BJ (cell line): ENCODE measurements around the gene KNL1. TPM values are rescaled to one million over a fixed set of nuclear protein-coding genes. Genes with fewer than 3 reads are reported as not detected.

Experiments
- CTCF ChIA-PET: fragments of 350-600 bp; formaldehyde crosslinking; extraction: SDS; loops from one replicate; lab custom pipeline; 2021; ENCODE audit warnings: antibody characterized with exemption, inconsistent platforms; lab: Yijun Ruan, JAX
- POLR2A ChIA-PET: fragments of 300-600 bp; sonication (Branson Sonifier 250); formaldehyde crosslinking; extraction: SDS; loops from one replicate; lab custom pipeline; 2021; ENCODE audit warnings: antibody characterized with exemption; lab: Charles Lee
- DNase-seq: peaks from one replicate; pipeline ENCODE4 v3.0.0-alpha.2; 2011; ENCODE audit warnings: low read depth
- H3K27me3 ChIP-seq: 2 replicates; pipeline ENCODE4 v1.6.0; 2011; ENCODE audit warnings: low read length; ENCODE audit not compliant: control insufficient read depth, insufficient read depth
- H3K36me3 ChIP-seq: 2 replicates; pipeline ENCODE4 v1.5.1; 2011; ENCODE audit warnings: low read length; ENCODE audit not compliant: control insufficient read depth, insufficient read depth
- H3K4me3 ChIP-seq: 2 replicates; pipeline ENCODE4 v1.5.1; 2011; ENCODE audit warnings: low read depth, mild to moderate bottlenecking, control low read depth, low read length
- polyA plus RNA-seq: library from polyadenylated mRNA; depleted of rRNA; stranded (reverse); fragments of >200 nt; gene quantifications from 2 replicates; pipeline ENCODE4 v1.2.3, GENCODE V29; 2011
- TF ChIP-seq, protein P1 (sequence below): IDR thresholded peaks from 2 replicates; pipeline ENCODE4 v1.5.1; 2011; ENCODE audit warnings: low read depth, mild to moderate bottlenecking, control low read depth, inconsistent platforms, low read length, moderate library complexity; ENCODE audit not compliant: insufficient read depth

The KNL1 gene
- polyA plus RNA-seq, 1 experiment, result 3.9 TPM

DNA sequence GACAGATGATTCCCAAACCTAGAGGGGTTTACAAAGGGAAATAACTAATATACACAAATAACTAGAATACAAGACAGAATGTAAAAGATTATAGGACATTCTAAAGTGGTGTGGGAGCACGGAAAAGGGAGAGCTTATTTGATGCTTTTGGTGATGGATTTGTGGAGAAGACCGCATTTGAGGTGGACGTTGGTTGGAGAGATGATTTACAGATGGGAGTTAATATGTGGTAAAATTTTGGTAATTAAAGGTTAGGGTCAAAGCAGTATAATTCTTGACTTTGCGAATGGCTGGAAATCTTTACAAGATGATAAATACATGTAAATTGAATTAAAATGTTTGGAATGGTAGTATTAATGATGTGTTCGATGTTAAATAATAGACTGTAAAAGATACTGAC is 1.2 kb downstream of the KNL1 start:
- POLR2A ChIA-PET, result no interaction called here
- TF ChIP-seq, protein P1, sequence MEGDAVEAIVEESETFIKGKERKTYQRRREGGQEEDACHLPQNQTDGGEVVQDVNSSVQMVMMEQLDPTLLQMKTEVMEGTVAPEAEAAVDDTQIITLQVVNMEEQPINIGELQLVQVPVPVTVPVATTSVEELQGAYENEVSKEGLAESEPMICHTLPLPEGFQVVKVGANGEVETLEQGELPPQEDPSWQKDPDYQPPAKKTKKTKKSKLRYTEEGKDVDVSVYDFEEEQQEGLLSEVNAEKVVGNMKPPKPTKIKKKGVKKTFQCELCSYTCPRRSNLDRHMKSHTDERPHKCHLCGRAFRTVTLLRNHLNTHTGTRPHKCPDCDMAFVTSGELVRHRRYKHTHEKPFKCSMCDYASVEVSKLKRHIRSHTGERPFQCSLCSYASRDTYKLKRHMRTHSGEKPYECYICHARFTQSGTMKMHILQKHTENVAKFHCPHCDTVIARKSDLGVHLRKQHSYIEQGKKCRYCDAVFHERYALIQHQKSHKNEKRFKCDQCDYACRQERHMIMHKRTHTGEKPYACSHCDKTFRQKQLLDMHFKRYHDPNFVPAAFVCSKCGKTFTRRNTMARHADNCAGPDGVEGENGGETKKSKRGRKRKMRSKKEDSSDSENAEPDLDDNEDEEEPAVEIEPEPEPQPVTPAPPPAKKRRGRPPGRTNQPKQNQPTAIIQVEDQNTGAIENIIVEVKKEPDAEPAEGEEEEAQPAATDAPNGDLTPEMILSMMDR, result no peak
- no peaks in the 10 kb centered on the region for H3K36me3 ChIP-seq
- CTCF ChIA-PET, result no interaction called here
- H3K27me3 ChIP-seq, result no peaks in the 10 kb centered on the region
- DNase-seq, result no peak
- peak overlapping the region; percentile 91 for H3K4me3 ChIP-seq

DNA sequence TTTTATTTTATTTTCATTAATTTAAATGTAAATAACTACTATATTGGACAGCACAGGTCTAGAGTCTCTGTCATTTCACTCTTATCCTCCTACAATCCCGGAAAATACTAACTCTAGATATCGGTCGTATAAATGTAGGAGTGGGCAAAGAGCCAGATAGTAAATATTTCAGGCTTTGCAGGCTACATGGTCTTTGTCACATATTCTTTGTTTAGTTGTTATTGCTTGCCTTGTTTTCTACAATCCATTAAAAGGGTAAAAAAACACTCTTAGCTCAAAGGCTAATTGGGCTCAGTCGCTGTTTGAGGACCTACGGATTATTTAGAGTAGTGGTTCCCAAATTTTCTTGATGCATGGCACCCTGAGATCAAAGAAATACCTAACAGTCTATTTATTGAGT is 1.7 kb downstream of the KNL1 start:
- Histone ChIP-seq H3K27me3 (no peaks in the 10 kb centered on the region), H3K36me3 (no peaks in the 10 kb centered on the region), H3K4me3 (no peak overlapping the region)
- no peak for DNase-seq
- ChIA-PET CTCF (no interaction called here), POLR2A (no interaction called here)
- TF ChIP-seq, protein P1, result no peak

DNA sequence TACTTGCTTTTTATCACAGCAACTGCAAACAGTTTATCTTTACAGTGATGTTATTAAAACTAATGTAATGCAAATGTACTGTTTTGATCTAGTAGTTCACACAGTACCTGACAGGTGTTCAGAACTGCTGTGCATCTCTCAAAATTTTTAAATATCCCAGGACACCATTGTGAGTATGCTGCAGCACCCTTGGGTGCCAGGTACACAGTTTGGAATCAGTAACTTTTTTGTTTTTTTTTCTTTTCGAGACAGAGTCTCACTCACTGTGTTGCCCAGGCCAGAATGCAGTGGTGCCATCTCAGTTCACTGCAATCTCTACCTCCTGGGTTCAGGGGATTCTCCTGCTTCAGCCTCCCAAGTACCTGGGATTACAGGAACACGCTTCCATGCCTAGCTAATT is 3.0 kb downstream of the KNL1 start:
- Histone ChIP-seq H3K36me3 (no peaks in the 10 kb centered on the region), H3K27me3 (no peaks in the 10 kb centered on the region), H3K4me3 (no peak overlapping the region)
- CTCF ChIA-PET, result no interaction called here
- POLR2A ChIA-PET, result no interaction called here
- no peak for DNase-seq
- TF ChIP-seq, protein P1, result no peak

DNA sequence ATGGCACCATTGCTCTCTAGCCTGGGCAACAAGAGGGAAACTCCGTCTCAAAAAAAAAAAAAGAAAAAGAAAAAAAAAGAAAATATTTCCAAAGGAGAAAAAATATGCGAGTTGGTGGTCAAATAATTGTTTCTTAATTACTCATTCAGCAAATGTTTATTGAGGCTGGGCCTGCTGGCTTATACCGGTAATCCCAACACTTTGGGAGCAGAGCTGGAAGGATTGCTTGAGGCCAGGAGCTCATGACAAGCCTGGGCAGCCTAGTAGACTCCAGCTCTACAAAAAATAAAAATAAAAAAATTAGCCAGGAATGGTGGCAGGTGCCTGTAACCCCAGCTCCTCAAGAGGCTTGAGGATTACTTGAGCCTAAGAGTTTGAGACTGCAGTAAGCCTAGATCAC is 4.1 kb downstream of the KNL1 start:
- DNase-seq, result no peak
- H3K4me3 ChIP-seq, result no peak overlapping the region
- CTCF ChIA-PET, result no interaction called here
- H3K27me3 ChIP-seq, result no peaks in the 10 kb centered on the region
- TF ChIP-seq, protein P1, result no peak
- no peaks in the 10 kb centered on the region for H3K36me3 ChIP-seq
- POLR2A ChIA-PET, result no interaction called here

DNA sequence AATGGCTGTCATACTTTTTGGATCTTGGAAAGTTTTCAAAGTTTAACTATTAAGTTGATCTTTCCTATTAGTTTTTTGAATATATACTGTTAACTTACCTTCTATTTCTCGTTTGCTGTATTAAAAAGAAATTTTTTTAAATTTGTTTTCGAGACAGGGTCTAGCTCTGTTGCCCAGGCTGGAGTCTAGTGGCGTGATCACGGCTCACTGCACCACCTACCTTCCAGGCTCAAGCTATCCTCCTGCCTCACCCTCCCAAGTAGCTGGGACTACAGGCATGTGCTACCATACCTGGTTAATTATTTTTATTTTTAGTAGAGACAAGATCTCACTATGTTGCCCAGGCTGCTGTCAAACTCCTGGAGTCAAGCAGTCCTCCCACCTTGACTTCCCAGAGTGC is 4.6 kb downstream of the KNL1 start:
- TF ChIP-seq, protein P1, result no peak
- CTCF ChIA-PET, result interaction anchor here (1.2 kb wide), 1 partner anchor 9 kb away, joined by 11 read pairs; no protein-coding TSS in a partner anchor
- DNase-seq, result no peak
- H3K27me3 ChIP-seq, result no peaks in the 10 kb centered on the region
- no peak overlapping the region for H3K4me3 ChIP-seq
- POLR2A ChIA-PET, result no interaction called here
- H3K36me3 ChIP-seq, result no peaks in the 10 kb centered on the region
